HAP-1 (cell line): ENCODE results near the gene PARK7.
"Not testable (repeated sequence)": the region's sequence is repeated elsewhere in the genome, so short reads cannot be mapped to it uniquely, and the experiment has no call there.

Experiments used
- DNase-seq, 2 experiments: peaks; one replicate each; pipeline ENCODE4 v3.0.0-alpha.2; 2016 to 2020; ENCODE audit warnings: low spot score in 2 of 2
- H3K27me3 ChIP-seq: fragments of 250-450 bp; sonication (Bioruptor Pico); 2 replicates; pipeline ENCODE4 v1.5.1; 2020; ENCODE audit warnings: low read depth, mild to moderate bottlenecking, moderate library complexity
- H3K36me3 ChIP-seq: fragments of 250-450 bp; sonication (Bioruptor Pico); replicated peaks from 2 replicates; pipeline ENCODE4 v1.5.1; 2020; ENCODE audit warnings: mild to moderate bottlenecking
- H3K4me1 ChIP-seq: fragments of 250-450 bp; sonication (Bioruptor Pico); 2 replicates; pipeline ENCODE4 v1.5.1; 2020; ENCODE audit warnings: mild to moderate bottlenecking
- H3K4me3 ChIP-seq: fragments of 250-450 bp; sonication (Bioruptor Pico); 2 replicates; pipeline ENCODE4 v1.5.1; 2020; ENCODE audit warnings: mild to moderate bottlenecking, moderate library complexity
- H3K9me3 ChIP-seq: fragments of 250-450 bp; sonication (Bioruptor Pico); 2 replicates; pipeline ENCODE4 v1.5.1; 2020; ENCODE audit warnings: mild to moderate bottlenecking, moderate library complexity
- in situ Hi-C: fragments of 300-500 bp; cut with MboI; formaldehyde crosslinking; loops from 3 replicates; pipeline ENCODE4 v1.14.3; 2020; ENCODE audit warnings: low sequenced_read_pairs, inconsistent platforms, mixed read lengths

PARK7 gene

GRCh38 chr1:7931446-7931812 is 30.1 kb upstream of the PARK7 start:
- no peaks in the 10 kb centered on the region for H3K36me3 ChIP-seq
- DNase-seq, result no peak
- H3K4me1 ChIP-seq, result no peaks in the 10 kb centered on the region
- peaks cover 11% of the 10 kb centered on the region for H3K27me3 ChIP-seq
- in situ Hi-C loops, result no loop called here
- H3K9me3 ChIP-seq, result no peaks in the 10 kb centered on the region
- no peak overlapping the region for H3K4me3 ChIP-seq

- no peaks in the 10 kb centered on the region for H3K4me1 ChIP-seq
- H3K27me3 ChIP-seq, result peaks cover 14% of the 10 kb centered on the region
- no peak for DNase-seq
- H3K36me3 ChIP-seq, result no peaks in the 10 kb centered on the region
- no peak overlapping the region for H3K4me3 ChIP-seq
- in situ Hi-C loops, result no loop called here
- no peaks in the 10 kb centered on the region for H3K9me3 ChIP-seq
Observed at GRCh38 chr1:7932524-7933138, 28.9 kb upstream of the PARK7 start.

- DNase-seq, result no peak
- no peaks in the 10 kb centered on the region for H3K36me3 ChIP-seq
- in situ Hi-C loops, result no loop called here
- H3K27me3 ChIP-seq, result peaks cover 41% of the 10 kb centered on the region
- H3K4me3 ChIP-seq, result no peak overlapping the region
- H3K4me1 ChIP-seq, result peaks cover 3% of the 10 kb centered on the region
- no peaks in the 10 kb centered on the region for H3K9me3 ChIP-seq
Observed at GRCh38 chr1:7938070-7938469, 23.4 kb upstream of the PARK7 start.

- in situ Hi-C loops, result no loop called here
- peaks cover 3% of the 10 kb centered on the region for H3K4me1 ChIP-seq
- no peak for DNase-seq
- H3K36me3 ChIP-seq, result no peaks in the 10 kb centered on the region
- peaks cover 41% of the 10 kb centered on the region for H3K27me3 ChIP-seq
- H3K4me3 ChIP-seq, result no peak overlapping the region
- no peaks in the 10 kb centered on the region for H3K9me3 ChIP-seq
Observed at GRCh38 chr1:7940034-7940433, 21.5 kb upstream of the PARK7 start.

- Histone ChIP-seq H3K36me3 (no peaks in the 10 kb centered on the region), H3K27me3 (peaks cover 41% of the 10 kb centered on the region), H3K4me1 (peaks cover 3% of the 10 kb centered on the region), H3K9me3 (no peaks in the 10 kb centered on the region), H3K4me3 (no peak within 1 kb of the TSS)
- in situ Hi-C loops, result no loop called here
- no peak for DNase-seq
Observed at GRCh38 chr1:7940745-7941436, 20.6 kb upstream of the PARK7 start, which contains the start of gene TNFRSF9. Gene TNFRSF9 (minus strand): TSS chr1:7940839. CDS start chr1:7939994, 845 bp downstream.

- in situ Hi-C loops, result no loop called here
- H3K4me1 ChIP-seq, result peaks cover 3% of the 10 kb centered on the region
- DNase-seq, result no peak
- no peaks in the 10 kb centered on the region for H3K36me3 ChIP-seq
- H3K9me3 ChIP-seq, result no peaks in the 10 kb centered on the region
- H3K27me3 ChIP-seq, result peaks cover 41% of the 10 kb centered on the region
- no peak overlapping the region for H3K4me3 ChIP-seq
Observed at GRCh38 chr1:7941437-7941793, 20.1 kb upstream of the PARK7 start.

GRCh38 chr1:7942214-7942921 is 19.1 kb upstream of the PARK7 start:
- DNase-seq, result peak; percentile 55 to 72
- Histone ChIP-seq H3K9me3 (no peaks in the 10 kb centered on the region), H3K4me1 (peaks cover 3% of the 10 kb centered on the region), H3K27me3 (peaks cover 35% of the 10 kb centered on the region), H3K36me3 (no peaks in the 10 kb centered on the region), H3K4me3 (no peak overlapping the region)
- in situ Hi-C loops, result no loop called here

- H3K4me3 ChIP-seq, result no peak overlapping the region
- no peaks in the 10 kb centered on the region for H3K36me3 ChIP-seq
- peaks cover 31% of the 10 kb centered on the region for H3K27me3 ChIP-seq
- H3K9me3 ChIP-seq, result no peaks in the 10 kb centered on the region
- in situ Hi-C loops, result no loop called here
- peaks cover 3% of the 10 kb centered on the region for H3K4me1 ChIP-seq
- DNase-seq, result no peak
Observed at GRCh38 chr1:7943251-7943650, 18.3 kb upstream of the PARK7 start.

- in situ Hi-C loops, result no loop called here
- no peaks in the 10 kb centered on the region for H3K27me3 ChIP-seq
Observed at GRCh38 chr1:7948960-7949359, 12.6 kb upstream of the PARK7 start.

GRCh38 chr1:7952791-7953190 is 8.7 kb upstream of the PARK7 start:
- in situ Hi-C loops, result not testable (repeated sequence)

More at GRCh38 chr1:7948960-7949359, 12.6 kb upstream of the PARK7 start:
- no peak for DNase-seq
- no peaks in the 10 kb centered on the region for H3K36me3 ChIP-seq
- no peak overlapping the region for H3K4me3 ChIP-seq
- H3K4me1 ChIP-seq, result no peaks in the 10 kb centered on the region
- H3K9me3 ChIP-seq, result no peaks in the 10 kb centered on the region

GRCh38 chr1:7953850-7954609 is 7.5 kb upstream of the PARK7 start:
- in situ Hi-C loops, result no loop called here

More at GRCh38 chr1:7952791-7953190, 8.7 kb upstream of the PARK7 start:
- not testable (repeated sequence) for H3K36me3 ChIP-seq, H3K9me3 ChIP-seq, H3K4me3 ChIP-seq, H3K4me1 ChIP-seq, H3K27me3 ChIP-seq, DNase-seq

GRCh38 chr1:7954683-7955082 is 6.8 kb upstream of the PARK7 start:
- no peak for DNase-seq
- Histone ChIP-seq H3K9me3 (no peaks in the 10 kb centered on the region), H3K27me3 (no peaks in the 10 kb centered on the region), H3K4me1 (no peaks in the 10 kb centered on the region), H3K4me3 (no peak overlapping the region), H3K36me3 (no peaks in the 10 kb centered on the region)
- in situ Hi-C loops, result no loop called here

More at GRCh38 chr1:7953850-7954609, 7.5 kb upstream of the PARK7 start:
- H3K36me3 ChIP-seq, result no peaks in the 10 kb centered on the region
- no peaks in the 10 kb centered on the region for H3K9me3 ChIP-seq
- DNase-seq, result no peak
- no peaks in the 10 kb centered on the region for H3K27me3 ChIP-seq
- no peak overlapping the region for H3K4me3 ChIP-seq
- H3K4me1 ChIP-seq, result no peaks in the 10 kb centered on the region

GRCh38 chr1:7956218-7957032 is 5.1 kb upstream of the PARK7 start:
- in situ Hi-C loops, result no loop called here
- no peaks in the 10 kb centered on the region for H3K36me3 ChIP-seq
- no peak overlapping the region for H3K4me3 ChIP-seq
- no peaks in the 10 kb centered on the region for H3K27me3 ChIP-seq
- peaks cover 6% of the 10 kb centered on the region; the same call in 1 of the 2 replicates for H3K4me1 ChIP-seq
- DNase-seq, result no peak
- H3K9me3 ChIP-seq, result no peaks in the 10 kb centered on the region
